DMS153 treated with DMSO at 0.1 percent for 48 hours (cell line): ENCODE measurements around the gene CCDC85B.

Experiments used
- DNase-seq: peaks from one replicate; lab custom pipeline; 2025; ENCODE audit not compliant: unreplicated experiment; lab: John Stamatoyannopoulos, UW

CCDC85B gene

GRCh38 chr11:65928667-65929066 is 38.2 kb downstream of the CCDC85B start:
- no peak for DNase-seq

- no peak for DNase-seq
Measured at GRCh38 chr11:65931773-65932557, 41.5 kb downstream of the CCDC85B start.

GRCh38 chr11:65932558-65932919 is 42.1 kb downstream of the CCDC85B start:
- DNase-seq = no peak

GRCh38 chr11:65934014-65934413 is 43.5 kb downstream of the CCDC85B start:
- DNase-seq = no peak

GRCh38 chr11:65937766-65938165 is 47.3 kb downstream of the CCDC85B start:
- no peak for DNase-seq
